Measurements from ENCODE around the gene NCF4. TPM values are rescaled to one million over a fixed set of nuclear protein-coding genes. Genes with fewer than 3 reads are reported as not detected.
A peak's percentile ranks its signal among the peaks of the same experiment; 100 is the strongest.

Gene NCF4
- total RNA-seq, 1 donor from 2014 or later = 13.7 TPM

GRCh38 chr22:36850056-36850455 lies 10.8 kb upstream of the NCF4 start:
- no peaks in the 10 kb centered on the region for H3K27me3 ChIP-seq
- H3K4me1 ChIP-seq = no peaks in the 10 kb centered on the region
- H3K27ac ChIP-seq = no peak overlapping the region
- H3K4me3 ChIP-seq = no peak overlapping the region
- no peak for DNase-seq (ENCODE audit: low spot score in 2 of 2)
- no peaks in the 10 kb centered on the region for H3K36me3 ChIP-seq
- TF ChIP-seq CTCF (IDR thresholded peaks at IDR 0.05) = no peak
- no peaks in the 10 kb centered on the region for H3K9me3 ChIP-seq
- intact Hi-C loops (cut with DNase I) = no loop called here

GRCh38 chr22:36850682-36851081 lies 10.1 kb upstream of the NCF4 start:
- no peaks in the 10 kb centered on the region for H3K4me1 ChIP-seq
- H3K9me3 ChIP-seq = no peaks in the 10 kb centered on the region
- no peak for DNase-seq (ENCODE audit: low spot score in 2 of 2)
- H3K4me3 ChIP-seq = no peak overlapping the region
- H3K27me3 ChIP-seq = no peaks in the 10 kb centered on the region
- no peak for TF ChIP-seq CTCF (IDR thresholded peaks at IDR 0.05)
- H3K36me3 ChIP-seq = no peaks in the 10 kb centered on the region
- intact Hi-C loops (cut with DNase I) = no loop called here
- no peak overlapping the region for H3K27ac ChIP-seq

GRCh38 chr22:36852056-36852973 lies 8.5 kb upstream of the NCF4 start:
- intact Hi-C loops (cut with DNase I) = no loop called here
- Histone ChIP-seq H3K9me3 (no peaks in the 10 kb centered on the region), H3K27me3 (no peaks in the 10 kb centered on the region), H3K36me3 (no peaks in the 10 kb centered on the region), H3K4me1 (peaks cover 0 to 4% of the 10 kb centered on the region in 2 donors), H3K27ac (no peak overlapping the region), H3K4me3 (no peak overlapping the region)
- DNase-seq (ENCODE audit: low spot score in 2 of 2) = no peak
- no peak for TF ChIP-seq CTCF (IDR thresholded peaks at IDR 0.05)

GRCh38 chr22:36853407-36854099 lies 7.3 kb upstream of the NCF4 start:
- Histone ChIP-seq H3K36me3 (no peaks in the 10 kb centered on the region), H3K9me3 (no peaks in the 10 kb centered on the region), H3K4me3 (no peak overlapping the region), H3K27me3 (no peaks in the 10 kb centered on the region), H3K27ac (no peak overlapping the region), H3K4me1 (peaks cover 0 to 4% of the 10 kb centered on the region in 2 donors)
- DNase-seq (ENCODE audit: low spot score in 2 of 2) = peak in 1 of 2 donors; percentile 72
- intact Hi-C loops (cut with DNase I) = no loop called here
- TF ChIP-seq CTCF (IDR thresholded peaks at IDR 0.05) = peak; percentile 21 to 36 (median 25)

GRCh38 chr22:36855478-36855877 lies 5.3 kb upstream of the NCF4 start:
- peaks cover 0 to 4% of the 10 kb centered on the region in 2 donors for H3K4me1 ChIP-seq

More at GRCh38 chr22:36855478-36855877, 5.3 kb upstream of the NCF4 start:
- no peaks in the 10 kb centered on the region for H3K27me3 ChIP-seq
- H3K4me3 ChIP-seq = no peak overlapping the region
- no peak for TF ChIP-seq CTCF (IDR thresholded peaks at IDR 0.05)
- no peaks in the 10 kb centered on the region for H3K9me3 ChIP-seq
- intact Hi-C loops (cut with DNase I) = loop anchor here (5.0 kb wide), 1 partner anchor 73 kb away; no protein-coding TSS in a partner anchor
- no peaks in the 10 kb centered on the region for H3K36me3 ChIP-seq
- no peak for DNase-seq (ENCODE audit: low spot score in 2 of 2)
- no peak overlapping the region for H3K27ac ChIP-seq

All from ascending aorta (tissue), 2 donors.